Measurements from ENCODE around the gene GOLGB1. TPM values are rescaled to one million over a fixed set of nuclear protein-coding genes. Genes with fewer than 3 reads are reported as not detected.

Gene GOLGB1
- total and polyA plus RNA-seq, 10 of the 15 experiments (the other 5 are each of a cell fraction or from before 2014, with no cell fraction given): 7.4 to 34.5 (median 21.8) TPM

DNA sequence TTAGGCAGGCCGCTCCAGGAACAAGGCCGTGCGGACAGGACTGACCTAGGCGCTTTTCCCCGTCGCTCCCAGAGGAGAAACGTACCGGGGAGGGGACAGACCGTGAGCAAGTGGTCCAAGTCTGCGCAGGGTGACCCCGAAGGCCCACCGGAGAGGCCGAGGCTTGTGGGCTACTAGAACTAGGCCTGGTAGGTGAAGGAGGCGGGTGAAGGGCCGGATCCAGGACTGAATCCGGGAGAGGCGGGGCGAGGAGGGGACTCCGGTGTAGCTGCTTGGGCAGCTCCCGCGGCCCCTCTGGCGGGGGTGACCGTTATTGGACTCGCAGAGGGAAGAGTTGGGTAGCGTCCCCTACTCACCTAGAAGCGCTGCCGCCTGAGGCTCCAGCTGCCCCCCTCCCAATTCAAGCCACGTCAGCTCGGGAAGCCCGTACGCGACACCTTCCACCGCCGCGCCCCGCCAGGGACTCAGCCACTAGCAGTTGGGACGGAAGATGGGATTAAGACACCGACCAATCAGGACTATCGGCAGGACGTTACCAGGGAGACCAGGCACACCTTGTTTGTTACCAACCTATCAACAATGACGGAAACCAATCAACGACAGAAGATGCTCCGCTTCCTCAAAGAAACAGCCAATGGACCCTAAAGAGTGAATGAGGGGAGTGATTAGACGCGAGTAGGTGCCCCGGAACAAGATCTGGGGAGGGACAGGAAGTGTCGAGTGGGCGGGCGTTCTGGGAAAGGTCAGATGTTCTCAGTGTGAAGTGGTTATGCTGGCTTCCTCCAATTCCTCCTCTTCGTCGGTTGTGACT lies at the start of gene GOLGB1 (continued):
- TF ChIP-seq, protein P1, sequence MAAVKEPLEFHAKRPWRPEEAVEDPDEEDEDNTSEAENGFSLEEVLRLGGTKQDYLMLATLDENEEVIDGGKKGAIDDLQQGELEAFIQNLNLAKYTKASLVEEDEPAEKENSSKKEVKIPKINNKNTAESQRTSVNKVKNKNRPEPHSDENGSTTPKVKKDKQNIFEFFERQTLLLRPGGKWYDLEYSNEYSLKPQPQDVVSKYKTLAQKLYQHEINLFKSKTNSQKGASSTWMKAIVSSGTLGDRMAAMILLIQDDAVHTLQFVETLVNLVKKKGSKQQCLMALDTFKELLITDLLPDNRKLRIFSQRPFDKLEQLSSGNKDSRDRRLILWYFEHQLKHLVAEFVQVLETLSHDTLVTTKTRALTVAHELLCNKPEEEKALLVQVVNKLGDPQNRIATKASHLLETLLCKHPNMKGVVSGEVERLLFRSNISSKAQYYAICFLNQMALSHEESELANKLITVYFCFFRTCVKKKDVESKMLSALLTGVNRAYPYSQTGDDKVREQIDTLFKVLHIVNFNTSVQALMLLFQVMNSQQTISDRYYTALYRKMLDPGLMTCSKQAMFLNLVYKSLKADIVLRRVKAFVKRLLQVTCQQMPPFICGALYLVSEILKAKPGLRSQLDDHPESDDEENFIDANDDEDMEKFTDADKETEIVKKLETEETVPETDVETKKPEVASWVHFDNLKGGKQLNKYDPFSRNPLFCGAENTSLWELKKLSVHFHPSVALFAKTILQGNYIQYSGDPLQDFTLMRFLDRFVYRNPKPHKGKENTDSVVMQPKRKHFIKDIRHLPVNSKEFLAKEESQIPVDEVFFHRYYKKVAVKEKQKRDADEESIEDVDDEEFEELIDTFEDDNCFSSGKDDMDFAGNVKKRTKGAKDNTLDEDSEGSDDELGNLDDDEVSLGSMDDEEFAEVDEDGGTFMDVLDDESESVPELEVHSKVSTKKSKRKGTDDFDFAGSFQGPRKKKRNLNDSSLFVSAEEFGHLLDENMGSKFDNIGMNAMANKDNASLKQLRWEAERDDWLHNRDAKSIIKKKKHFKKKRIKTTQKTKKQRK (IDR thresholded peaks at IDR 0.05; ENCODE audit: low read depth, low read length): peak; percentile 77
- TF ChIP-seq HCFC1 (IDR thresholded peaks at IDR 0.05; ENCODE audit: low read length) (peak; percentile 57; the same call in 1 of the 2 replicates), RB1 (IDR thresholded peaks at IDR 0.05; ENCODE audit: borderline replicate concordance) (peak; percentile 48; the same call in 1 of the 2 replicates), ZZZ3 (IDR thresholded peaks at IDR 0.05; ENCODE audit: control insufficient read depth, insufficient read length, low read depth) (no peak), HDGF (IDR thresholded peaks at IDR 0.05) (peak; percentile 90; the same call in 1 of the 2 replicates), CBX3 (IDR thresholded peaks at IDR 0.05; ENCODE audit: borderline replicate concordance, low read depth) (no peak), RAD21 (IDR thresholded peaks at IDR 0.05; ENCODE audit: insufficient read depth, low read depth, low read length) (no peak), STAT1 (conservative IDR thresholded peaks at IDR 0.05) (no peak; the same call in 1 of the 2 replicates), CHD1 (IDR thresholded peaks at IDR 0.05; ENCODE audit: low read depth, low read length) (no peak), SREBF2 (IDR thresholded peaks at IDR 0.05; ENCODE audit: low read length) (peak; percentile 51; the same call in 1 of the 2 replicates), ZNF207 (IDR thresholded peaks at IDR 0.05; ENCODE audit: borderline replicate concordance) (no peak), NRF1 (conservative IDR thresholded peaks at IDR 0.05; ENCODE audit: low read depth, low read length) (no peak), RELA (IDR thresholded peaks at IDR 0.05; ENCODE audit: borderline replicate concordance, partially characterized antibody) (no peak), ZBED1 (IDR thresholded peaks at IDR 0.05; ENCODE audit: borderline replicate concordance) (no peak), MYC (IDR thresholded peaks at IDR 0.05; ENCODE audit: insufficient read depth, insufficient read length, insufficient replicate concordance, low read length, severe bottlenecking) (no peak), BCL11A (IDR thresholded peaks at IDR 0.05; ENCODE audit: low read depth, low read length) (no peak), ZNF24 (IDR thresholded peaks at IDR 0.05) (no peak), SMAD1 (IDR thresholded peaks at IDR 0.05; ENCODE audit: low read depth, partially characterized antibody) (peak; percentile 62)
- TF ChIP-seq, protein P2, sequence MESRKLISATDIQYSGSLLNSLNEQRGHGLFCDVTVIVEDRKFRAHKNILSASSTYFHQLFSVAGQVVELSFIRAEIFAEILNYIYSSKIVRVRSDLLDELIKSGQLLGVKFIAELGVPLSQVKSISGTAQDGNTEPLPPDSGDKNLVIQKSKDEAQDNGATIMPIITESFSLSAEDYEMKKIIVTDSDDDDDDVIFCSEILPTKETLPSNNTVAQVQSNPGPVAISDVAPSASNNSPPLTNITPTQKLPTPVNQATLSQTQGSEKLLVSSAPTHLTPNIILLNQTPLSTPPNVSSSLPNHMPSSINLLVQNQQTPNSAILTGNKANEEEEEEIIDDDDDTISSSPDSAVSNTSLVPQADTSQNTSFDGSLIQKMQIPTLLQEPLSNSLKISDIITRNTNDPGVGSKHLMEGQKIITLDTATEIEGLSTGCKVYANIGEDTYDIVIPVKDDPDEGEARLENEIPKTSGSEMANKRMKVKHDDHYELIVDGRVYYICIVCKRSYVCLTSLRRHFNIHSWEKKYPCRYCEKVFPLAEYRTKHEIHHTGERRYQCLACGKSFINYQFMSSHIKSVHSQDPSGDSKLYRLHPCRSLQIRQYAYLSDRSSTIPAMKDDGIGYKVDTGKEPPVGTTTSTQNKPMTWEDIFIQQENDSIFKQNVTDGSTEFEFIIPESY (IDR thresholded peaks at IDR 0.05): no peak
- TF ChIP-seq, protein P3, sequence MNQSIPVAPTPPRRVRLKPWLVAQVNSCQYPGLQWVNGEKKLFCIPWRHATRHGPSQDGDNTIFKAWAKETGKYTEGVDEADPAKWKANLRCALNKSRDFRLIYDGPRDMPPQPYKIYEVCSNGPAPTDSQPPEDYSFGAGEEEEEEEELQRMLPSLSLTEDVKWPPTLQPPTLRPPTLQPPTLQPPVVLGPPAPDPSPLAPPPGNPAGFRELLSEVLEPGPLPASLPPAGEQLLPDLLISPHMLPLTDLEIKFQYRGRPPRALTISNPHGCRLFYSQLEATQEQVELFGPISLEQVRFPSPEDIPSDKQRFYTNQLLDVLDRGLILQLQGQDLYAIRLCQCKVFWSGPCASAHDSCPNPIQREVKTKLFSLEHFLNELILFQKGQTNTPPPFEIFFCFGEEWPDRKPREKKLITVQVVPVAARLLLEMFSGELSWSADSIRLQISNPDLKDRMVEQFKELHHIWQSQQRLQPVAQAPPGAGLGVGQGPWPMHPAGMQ (IDR thresholded peaks at IDR 0.05; ENCODE audit: borderline replicate concordance): no peak
- TF ChIP-seq, protein P4, sequence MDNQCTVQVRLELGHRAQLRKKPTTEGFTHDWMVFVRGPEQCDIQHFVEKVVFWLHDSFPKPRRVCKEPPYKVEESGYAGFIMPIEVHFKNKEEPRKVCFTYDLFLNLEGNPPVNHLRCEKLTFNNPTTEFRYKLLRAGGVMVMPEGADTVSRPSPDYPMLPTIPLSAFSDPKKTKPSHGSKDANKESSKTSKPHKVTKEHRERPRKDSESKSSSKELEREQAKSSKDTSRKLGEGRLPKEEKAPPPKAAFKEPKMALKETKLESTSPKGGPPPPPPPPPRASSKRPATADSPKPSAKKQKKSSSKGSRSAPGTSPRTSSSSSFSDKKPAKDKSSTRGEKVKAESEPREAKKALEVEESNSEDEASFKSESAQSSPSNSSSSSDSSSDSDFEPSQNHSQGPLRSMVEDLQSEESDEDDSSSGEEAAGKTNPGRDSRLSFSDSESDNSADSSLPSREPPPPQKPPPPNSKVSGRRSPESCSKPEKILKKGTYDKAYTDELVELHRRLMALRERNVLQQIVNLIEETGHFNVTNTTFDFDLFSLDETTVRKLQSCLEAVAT (IDR thresholded peaks at IDR 0.05): peak; percentile 31; the same call in 1 of the 2 replicates
- TF ChIP-seq, protein P5, sequence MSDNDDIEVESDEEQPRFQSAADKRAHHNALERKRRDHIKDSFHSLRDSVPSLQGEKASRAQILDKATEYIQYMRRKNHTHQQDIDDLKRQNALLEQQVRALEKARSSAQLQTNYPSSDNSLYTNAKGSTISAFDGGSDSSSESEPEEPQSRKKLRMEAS (IDR thresholded peaks at IDR 0.05; ENCODE audit: low read depth, low read length): no peak; the same call in 1 of the 2 replicates

Data from GM12878 (cell line).